Purkinje cell (primary cell): ENCODE measurements around the gene HPS6. TPM values are rescaled to one million over a fixed set of nuclear protein-coding genes. Genes with fewer than 3 reads are reported as not detected.

Source experiments
- polyA plus RNA-seq: library from polyadenylated mRNA; unstranded; fragments of >200 nt; fragmentation: Nextera tagmentation; gene quantifications from 2 replicates; pipeline ENCODE4 v1.2.1, GENCODE V29; 2014

Gene HPS6
- polyA plus RNA-seq, result 2.3 and 3.2 TPM in 2 replicates

GRCh38 chr10:102064868-102065560 is at the start of gene HPS6:
HPS6 (plus strand) TSS chr10:102065349; CDS start chr10:102065475, 126 bp downstream.

GRCh38 chr10:102055647-102056419 is 9.3 kb upstream of the HPS6 start, which contains the start of gene ARMH3:
ARMH3 (minus strand) TSS chr10:102056173; CDS start chr10:102040114, 16,059 bp downstream.

Other genes with a start within 250 kb of the HPS6 start
- gene OGA, start 246.9 kb upstream of the HPS6 start, polyA plus RNA-seq, result 55.3 and 66.6 TPM in 2 replicates
- 1.3 and 3.6 TPM in 2 replicates for gene KCNIP2, start 221.5 kb upstream of the HPS6 start, polyA plus RNA-seq
- 9.0 and 21.1 TPM in 2 replicates for gene ARMH3, start 9.2 kb upstream of the HPS6 start, polyA plus RNA-seq
- gene LDB1, start 55.0 kb downstream of the HPS6 start, polyA plus RNA-seq, result 0.63 and 2.6 TPM in 2 replicates
- 4.9 and 10.7 TPM in 2 replicates for gene PPRC1, start 67.7 kb downstream of the HPS6 start, polyA plus RNA-seq
- gene NOLC1, start 87.0 kb downstream of the HPS6 start, polyA plus RNA-seq, result 31.3 and 37.2 TPM in 2 replicates
- gene ELOVL3, start 160.9 kb downstream of the HPS6 start, polyA plus RNA-seq, result 1.8 and 3.2 TPM in 2 replicates
- 0.28 TPM in 1 of 2 replicates, not detected in the other for gene PITX3, start 176.2 kb downstream of the HPS6 start, polyA plus RNA-seq
- gene GBF1, start 180.2 kb downstream of the HPS6 start, polyA plus RNA-seq, result 16.2 and 16.4 TPM in 2 replicates